Transverse colon (tissue), 4 donors: ENCODE results near the gene ILKAP.

ENCODE experiments used
- POLR2A ChIP-seq: fragments of 450-650 bp; IDR thresholded peaks from one replicate; pipeline ENCODE4 v1.6.1; 2016; ENCODE audit warnings: antibody characterized with exemption, mild to moderate bottlenecking, moderate library complexity
- POLR2AphosphoS5 ChIP-seq, 3 donors: sonication (generic); formaldehyde crosslinking; IDR thresholded peaks; one replicate each; pipeline ENCODE4 v1.6.1; 2016; ENCODE audit warnings: antibody characterized with exemption in 3 of 3
- TF ChIP-seq, protein P1 (sequence below), 5 experiments: fragments of 200-600 bp in 3 of 5; fragments of 450-650 bp in 2 of 5; sonication (generic) in 3 of 5; IDR thresholded peaks; 1 replicate in 2 of 5; 2 replicates in 3 of 5; pipeline ENCODE4 v1.5.1; 2016 to 2017; ENCODE audit warnings: antibody characterized with exemption in 5 of 5, inconsistent platforms in 3 of 5, mild to moderate bottlenecking in 2 of 5, moderate library complexity in 1 of 5

DNA sequence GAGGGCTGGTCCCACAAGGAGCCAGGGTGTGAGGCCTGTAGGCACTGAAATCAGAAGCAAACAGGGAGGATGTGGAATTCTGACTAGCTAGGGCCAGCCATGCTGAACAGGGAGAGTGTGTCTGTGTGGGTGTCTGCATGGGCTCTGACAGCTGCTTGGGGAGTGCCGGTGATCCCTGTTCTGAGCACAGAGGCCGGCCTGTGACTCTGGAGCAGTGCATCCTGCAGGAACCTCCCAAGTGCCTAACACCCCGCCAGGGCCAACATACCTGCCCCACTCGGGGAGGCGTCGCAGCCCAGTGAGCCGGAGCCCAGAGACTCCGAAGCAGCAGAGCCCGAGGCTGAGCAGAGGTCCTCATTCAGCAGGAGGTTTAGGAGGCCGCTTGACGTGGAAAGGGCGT, 47.8 kb upstream of the ILKAP start:
- TF ChIP-seq POLR2A (no peak), POLR2AphosphoS5 (IDR thresholded peaks at IDR 0.05) (no peak)
- TF ChIP-seq, protein P1, sequence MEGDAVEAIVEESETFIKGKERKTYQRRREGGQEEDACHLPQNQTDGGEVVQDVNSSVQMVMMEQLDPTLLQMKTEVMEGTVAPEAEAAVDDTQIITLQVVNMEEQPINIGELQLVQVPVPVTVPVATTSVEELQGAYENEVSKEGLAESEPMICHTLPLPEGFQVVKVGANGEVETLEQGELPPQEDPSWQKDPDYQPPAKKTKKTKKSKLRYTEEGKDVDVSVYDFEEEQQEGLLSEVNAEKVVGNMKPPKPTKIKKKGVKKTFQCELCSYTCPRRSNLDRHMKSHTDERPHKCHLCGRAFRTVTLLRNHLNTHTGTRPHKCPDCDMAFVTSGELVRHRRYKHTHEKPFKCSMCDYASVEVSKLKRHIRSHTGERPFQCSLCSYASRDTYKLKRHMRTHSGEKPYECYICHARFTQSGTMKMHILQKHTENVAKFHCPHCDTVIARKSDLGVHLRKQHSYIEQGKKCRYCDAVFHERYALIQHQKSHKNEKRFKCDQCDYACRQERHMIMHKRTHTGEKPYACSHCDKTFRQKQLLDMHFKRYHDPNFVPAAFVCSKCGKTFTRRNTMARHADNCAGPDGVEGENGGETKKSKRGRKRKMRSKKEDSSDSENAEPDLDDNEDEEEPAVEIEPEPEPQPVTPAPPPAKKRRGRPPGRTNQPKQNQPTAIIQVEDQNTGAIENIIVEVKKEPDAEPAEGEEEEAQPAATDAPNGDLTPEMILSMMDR (IDR thresholded peaks at IDR 0.05) = no peak
